GM19193 (cell line): ENCODE results near the gene ME3.

Source experiments
- POLR2A ChIP-seq: IDR thresholded peaks from 4 replicates; pipeline ENCODE4 v1.6.1; 2011; ENCODE audit not compliant: insufficient read depth, insufficient read length; ENCODE audit errors: extremely low read depth

Gene ME3

DNA sequence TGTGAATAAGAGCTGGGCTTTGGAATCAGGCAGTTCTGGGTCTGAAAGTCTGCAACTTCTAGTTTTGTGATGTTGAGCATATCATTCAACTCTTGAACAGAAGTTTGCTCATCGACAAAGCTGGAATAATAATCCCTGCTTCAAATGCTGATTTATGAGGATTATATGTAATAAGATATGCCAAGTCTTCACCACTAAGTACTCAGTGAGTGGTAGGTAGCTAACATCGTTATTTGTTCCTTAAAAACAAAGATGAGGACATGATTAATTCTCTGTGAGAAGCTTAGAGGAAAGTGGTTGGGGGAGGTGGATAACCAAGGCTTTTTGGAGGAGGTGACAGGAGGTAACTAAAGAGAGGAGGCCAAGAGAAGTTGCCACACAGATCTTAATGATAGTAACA, 96.5 kb downstream of the ME3 start:
- no peak for TF ChIP-seq POLR2A

DNA sequence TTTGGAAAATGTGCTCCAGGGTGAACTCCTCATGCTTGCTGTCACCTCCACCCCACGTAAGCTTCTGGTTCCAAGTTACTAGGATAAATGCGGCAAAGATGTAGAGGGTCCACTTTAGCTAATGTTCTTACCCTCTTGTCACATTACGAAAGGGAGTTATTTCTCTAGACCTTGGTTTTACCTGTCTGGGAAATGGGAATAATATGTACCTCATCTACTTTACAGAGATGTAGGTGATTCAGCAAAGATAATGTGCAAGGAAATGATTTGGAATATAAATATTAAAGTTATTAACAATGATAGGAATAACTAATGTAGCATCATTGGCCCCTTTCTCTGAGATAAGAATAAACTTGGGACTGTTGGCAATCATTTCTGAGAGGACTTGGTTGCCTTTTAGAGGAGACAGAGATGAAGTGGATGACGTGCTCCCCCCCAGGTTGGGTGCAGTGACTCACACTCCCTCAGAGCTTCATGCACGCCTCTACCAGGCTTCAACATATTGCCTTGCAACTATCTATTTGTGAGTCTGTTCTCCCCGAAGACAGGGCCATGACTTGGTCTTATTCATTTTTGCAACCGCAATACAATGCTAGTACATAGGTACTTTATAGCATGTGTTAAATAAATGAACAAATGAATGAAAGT, 97.1 kb downstream of the ME3 start:
- no peak for TF ChIP-seq POLR2A

DNA sequence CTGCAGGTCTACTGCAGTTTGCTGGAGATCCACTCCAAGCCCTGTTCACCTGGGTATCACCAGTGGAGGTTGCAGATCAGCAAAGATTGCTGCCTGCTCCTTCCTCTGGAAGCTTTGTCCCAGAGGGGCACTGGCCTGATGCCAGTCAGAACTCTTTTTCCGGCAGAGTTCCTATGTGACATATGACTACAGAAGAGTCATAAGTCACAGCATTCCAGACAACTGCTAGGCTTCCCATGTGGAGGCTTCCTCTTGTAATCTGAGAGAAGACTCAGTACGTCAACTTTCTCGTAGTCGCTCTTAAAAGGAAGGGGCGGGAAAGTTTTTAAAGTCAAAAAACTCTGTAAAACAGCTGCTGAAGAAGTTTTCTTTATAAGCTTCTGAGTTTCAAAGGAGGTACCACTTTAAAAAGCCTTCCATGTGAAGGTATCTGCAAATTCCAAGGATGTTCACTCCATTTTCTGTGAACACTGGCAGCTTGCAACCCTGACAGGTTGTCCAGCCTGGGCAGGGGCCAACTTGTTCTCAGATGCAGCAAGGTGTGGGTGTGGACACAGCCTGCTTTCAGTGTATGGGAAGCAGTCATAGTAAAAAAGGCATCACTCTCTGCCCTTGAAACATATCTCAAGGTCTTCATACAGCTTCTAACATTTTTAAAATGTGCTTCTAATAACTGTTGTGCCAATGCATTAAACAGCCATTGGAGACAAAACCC, 97.8 kb downstream of the ME3 start:
- no peak for TF ChIP-seq POLR2A

DNA sequence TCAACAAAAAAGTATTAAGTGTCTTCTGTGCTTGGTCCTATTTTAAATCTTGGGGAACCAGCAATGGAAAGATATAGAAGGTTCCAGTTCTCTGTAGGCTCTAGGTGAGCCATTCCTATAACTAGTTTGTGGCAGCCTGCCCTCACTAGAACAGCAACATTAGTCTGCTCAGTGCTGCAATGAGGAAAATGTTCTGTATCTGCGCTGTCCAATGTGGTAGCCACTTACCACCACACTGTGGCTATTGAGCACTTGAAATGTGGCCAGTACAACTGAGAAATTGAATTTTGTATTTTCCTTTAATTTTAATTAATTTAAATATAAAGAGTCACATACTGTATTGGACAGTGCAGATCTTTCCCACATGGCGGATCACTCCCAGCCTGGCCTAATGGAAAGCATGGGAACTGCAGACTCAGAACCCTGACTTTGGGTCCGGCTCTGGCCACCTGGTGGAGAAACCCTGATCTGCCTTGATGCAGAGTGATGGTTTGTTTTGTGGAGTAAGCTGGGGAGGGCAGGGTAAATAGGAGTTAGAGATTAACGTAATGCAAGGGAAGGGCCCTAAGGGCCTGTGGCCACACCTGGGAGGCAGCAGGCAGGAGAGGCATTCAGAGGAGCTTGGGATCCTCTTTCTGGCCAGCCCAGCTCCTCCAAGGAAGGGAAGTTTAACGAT, 101.0 kb downstream of the ME3 start:
- no peak for TF ChIP-seq POLR2A

DNA sequence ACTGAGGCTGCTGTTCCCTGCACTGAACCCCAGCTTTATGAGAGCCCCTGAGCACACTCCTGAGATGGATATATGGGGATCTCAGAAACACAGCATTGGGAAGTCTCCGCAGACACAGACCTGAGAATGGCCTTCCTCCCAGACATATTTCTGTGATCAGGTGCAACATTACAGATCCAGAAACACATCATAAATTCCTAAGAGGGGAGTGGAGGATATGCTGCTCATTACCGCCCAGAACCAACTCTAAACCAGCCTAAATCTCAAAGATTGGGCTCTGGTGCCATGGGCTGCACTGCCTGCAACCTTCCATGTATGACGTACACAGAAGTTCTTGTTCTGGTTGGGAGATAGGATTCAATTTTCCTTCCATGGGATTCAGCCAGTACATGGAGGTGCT, 102.0 kb downstream of the ME3 start:
- TF ChIP-seq POLR2A = no peak

DNA sequence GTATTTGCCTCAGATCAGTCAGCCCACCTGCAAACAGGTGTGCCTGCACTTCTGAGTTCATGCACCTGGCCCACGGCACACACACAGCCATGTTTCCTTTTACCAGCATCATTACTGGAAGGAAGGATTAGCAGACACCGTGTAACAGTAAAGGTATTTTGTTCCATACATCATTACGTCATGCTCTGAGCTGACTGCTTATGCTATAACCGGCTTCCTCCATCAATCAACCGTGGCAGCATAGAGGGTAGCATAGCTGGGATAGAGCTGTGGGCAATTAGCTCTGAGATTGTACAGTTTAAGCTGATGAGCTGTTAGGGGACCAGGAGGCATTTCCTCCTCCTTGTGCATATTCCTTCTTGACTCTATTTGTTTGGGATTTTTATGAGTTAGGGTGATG, 102.4 kb downstream of the ME3 start:
- no peak for TF ChIP-seq POLR2A

DNA sequence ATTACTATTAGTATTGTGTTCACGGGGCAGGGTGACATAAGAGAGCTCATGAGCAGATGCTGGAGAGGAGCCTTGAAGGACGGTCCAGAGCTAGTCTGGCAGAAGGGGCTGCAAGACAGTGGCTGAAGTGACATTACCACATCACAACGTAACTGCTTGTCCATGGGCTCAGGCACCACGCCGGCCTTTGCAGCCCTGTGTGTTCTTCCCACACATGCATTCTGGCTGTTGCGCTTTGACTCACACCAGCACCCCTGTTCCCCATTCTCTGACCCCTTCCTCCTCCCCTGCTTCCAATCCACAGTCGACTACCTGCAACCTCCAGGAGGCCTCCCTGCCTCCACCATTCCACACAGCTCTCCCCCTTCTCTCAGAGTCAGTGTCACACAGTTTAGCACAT, 103.3 kb downstream of the ME3 start:
- no peak for TF ChIP-seq POLR2A

DNA sequence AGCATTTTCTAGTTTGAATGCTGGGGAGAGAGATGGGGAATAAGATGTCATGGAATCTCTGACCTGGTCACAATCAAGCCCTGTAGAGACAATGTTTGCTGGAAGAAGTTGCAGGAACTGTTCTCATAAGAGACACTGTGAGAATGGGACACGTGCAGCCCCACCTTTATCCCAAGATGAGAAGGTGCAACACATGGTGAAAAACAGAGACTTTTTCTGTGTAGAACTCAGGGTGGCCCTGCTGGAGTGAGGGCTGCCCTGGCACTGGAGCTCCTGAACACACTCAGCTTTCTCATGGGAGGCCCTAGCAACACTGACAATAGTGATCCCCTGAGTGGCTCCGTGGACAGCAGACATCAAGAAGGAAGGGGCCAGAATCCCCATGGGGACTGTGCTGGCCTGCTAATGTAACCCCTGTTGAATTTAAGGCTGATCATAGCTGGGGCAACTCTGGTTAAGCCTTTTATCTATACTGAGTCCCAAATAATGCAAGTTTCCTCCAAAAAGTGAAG, 106.6 kb downstream of the ME3 start:
- no peak for TF ChIP-seq POLR2A

DNA sequence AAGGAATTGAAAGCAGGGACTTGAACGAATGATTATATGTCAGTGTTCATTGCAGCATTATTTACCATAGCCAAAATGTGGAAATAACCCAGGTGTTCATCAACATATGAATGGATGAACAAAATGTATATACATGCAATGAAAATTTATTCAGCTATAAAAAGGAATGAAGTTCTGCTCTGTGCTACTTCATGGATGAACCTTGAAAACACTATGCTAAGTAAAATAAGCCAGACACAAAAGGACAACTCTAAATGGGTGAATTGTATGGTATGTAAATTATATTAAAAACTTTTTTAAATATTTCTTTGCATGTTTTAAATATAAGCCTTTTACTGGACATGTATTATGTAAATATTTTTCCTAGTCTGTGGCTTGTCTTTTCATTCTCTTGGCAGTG, 107.0 kb downstream of the ME3 start:
- TF ChIP-seq POLR2A = no peak

DNA sequence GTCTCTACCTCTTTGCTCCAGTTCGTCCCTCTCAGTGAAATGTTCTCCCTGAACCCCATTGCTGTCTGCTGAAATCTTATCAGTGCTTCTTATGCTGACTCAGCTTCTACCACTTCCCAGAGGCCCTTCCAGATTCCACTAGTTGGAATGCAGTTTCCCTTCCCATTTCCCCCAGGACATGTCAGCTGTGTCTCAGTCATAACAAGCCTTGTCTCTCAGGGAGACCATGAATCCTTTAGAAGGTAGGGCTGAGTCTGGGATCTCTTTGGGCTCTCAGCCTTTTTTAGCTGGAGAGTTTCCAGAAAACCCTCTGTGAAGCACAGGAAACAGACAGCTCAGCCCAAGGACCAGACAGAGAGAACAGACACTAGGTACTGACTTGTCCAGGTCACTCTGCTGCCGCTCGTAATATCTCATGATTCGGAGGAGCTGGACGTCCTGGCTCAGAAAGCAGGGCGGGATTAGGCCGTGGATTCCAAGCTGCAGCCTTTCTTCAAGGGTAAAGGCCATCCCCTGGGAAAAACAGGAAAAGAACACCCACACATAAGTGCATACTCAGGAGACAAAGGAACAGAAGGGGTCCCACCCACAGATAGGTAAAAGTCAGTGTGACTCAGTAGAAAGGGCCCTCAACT, 113.0 kb downstream of the ME3 start:
- no peak for TF ChIP-seq POLR2A

DNA sequence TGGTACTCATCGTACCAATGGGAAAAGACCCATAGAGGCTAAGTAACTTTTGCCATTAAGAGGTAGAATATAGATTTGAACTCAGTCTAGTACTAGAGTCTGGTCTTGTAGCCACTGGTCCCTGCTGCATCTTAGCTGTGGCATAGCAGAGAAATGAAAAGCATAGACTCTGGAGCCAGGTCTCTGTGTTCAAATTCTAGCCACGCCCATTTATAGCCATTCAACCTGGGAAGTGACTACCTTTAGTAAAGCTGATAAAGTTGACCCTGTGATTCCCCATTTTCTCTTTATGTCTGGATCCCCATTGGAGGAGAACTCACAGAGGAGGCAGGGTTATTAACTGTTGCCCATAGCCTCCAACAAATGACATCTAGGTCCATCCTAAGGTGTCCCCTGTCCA, 113.6 kb downstream of the ME3 start:
- no peak for TF ChIP-seq POLR2A

DNA sequence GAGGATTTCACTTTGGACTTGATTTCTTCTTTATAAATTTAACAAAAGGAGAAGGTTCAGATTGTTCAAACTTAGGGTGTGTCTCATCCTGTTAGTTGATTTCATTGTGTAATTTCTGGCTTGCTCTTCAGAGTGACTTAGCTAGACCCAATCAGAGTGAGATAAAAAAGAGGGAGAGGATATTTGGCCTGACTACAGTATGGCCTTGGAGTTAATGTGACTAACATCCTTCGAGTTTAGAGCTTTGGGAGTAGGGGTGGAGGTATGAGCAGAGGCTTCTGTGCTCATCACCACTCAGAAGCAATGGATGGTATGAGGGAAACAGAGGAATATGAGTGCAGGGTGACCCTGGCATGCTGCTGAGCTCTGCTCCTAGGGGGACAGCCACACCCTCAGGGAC, 114.2 kb downstream of the ME3 start:
- TF ChIP-seq POLR2A = no peak

DNA sequence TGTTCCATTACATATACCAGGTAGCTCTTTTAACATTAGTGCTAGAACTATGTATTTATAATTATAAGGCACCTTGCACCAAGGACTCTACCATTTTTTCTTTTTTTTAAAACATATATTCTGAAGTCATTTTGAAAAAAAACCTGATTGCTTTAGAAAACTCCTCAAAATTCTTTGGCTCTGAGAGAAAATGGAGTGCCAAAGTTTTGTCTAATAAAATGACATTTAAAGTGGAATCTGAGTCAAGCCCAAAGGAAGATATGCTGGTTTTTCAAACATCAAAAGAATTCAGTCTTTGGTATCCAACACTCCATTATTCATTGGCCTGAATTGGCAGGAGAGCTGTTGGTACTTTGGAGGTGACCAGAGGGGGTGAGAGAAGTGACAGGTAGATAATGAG, 116.5 kb downstream of the ME3 start:
- no peak for TF ChIP-seq POLR2A

DNA sequence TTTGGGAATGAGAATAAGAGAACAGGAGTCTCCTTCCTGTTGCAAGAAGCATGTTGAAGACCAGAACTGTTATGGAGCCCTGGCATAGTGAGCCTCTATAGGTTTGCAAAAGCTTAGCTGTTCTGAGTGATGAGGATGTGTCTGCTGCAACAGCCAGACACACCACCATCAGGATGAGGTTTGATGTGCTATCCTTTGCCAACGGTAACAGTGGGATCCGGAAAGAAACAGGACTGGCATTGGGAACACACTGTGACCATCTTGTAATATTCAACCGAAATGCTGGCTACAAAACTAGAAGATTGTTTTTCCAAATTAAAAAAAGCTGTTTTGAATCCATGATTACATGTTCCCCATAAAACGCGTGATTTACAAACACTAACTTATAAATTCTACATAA, 117.0 kb downstream of the ME3 start:
- no peak for TF ChIP-seq POLR2A

DNA sequence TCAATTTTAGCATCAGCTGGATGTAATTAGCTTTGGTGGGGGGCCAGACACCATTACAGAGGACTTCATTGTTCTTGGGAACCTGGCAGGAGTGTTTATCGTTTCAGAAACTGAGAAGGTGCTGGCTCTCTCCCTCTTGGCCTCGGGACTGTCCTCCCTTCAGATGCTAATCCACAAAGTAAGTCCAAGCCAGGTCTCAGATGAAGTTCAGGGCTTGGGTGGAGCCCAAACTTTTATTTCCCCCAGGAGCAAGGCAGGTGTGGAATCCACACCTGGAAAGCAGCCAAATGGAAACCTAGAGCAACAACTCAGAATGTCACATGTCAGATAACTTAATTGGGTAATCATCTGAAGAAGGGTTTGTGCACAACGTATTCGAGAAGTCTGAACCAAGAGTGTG, 119.2 kb downstream of the ME3 start:
- TF ChIP-seq POLR2A = no peak
